NCI-H1417 (cell line): ENCODE results near the gene NUBP1.
"Not testable (repeated sequence)": the region's sequence is repeated elsewhere in the genome, so short reads cannot be mapped to it uniquely, and the experiment has no call there.

Source experiments
- DNase-seq, 3 experiments: peaks; one replicate each; lab custom pipeline; 2025; lab: John Stamatoyannopoulos, UW

NUBP1 gene

GRCh38 chr16:10743610-10744369, at the start of gene NUBP1:
Gene NUBP1, plus strand, starts transcription at chr16:10743842. Its CDS starts 22 bp downstream, at chr16:10743864.
- DNase-seq = peak; percentile 90 to 99 (median 98)

GRCh38 chr16:10693889-10694288, 49.8 kb upstream of the NUBP1 start:
- no peak for DNase-seq

GRCh38 chr16:10694306-10694705, 49.3 kb upstream of the NUBP1 start:
- DNase-seq = no peak

GRCh38 chr16:10694830-10695229, 48.8 kb upstream of the NUBP1 start, which contains the start of gene TEKT5:
Gene TEKT5, minus strand, starts transcription at chr16:10694930. Its CDS starts 57 bp downstream, at chr16:10694873.
- DNase-seq = no peak

GRCh38 chr16:10699756-10700155, 43.9 kb upstream of the NUBP1 start:
- DNase-seq = no peak

- DNase-seq = no peak
These were observed 34.7 kb upstream of the NUBP1 start for GRCh38 chr16:10708969-10709368.

- no peak for DNase-seq
These were observed 15.4 kb upstream of the NUBP1 start for GRCh38 chr16:10728003-10728887.

GRCh38 chr16:10729104-10730048, 14.3 kb upstream of the NUBP1 start:
- peak in 1 of 3 experiments; percentile 2 for DNase-seq

- DNase-seq = no peak
These were observed 11.9 kb upstream of the NUBP1 start for GRCh38 chr16:10731790-10732189.

- peak; percentile 54 to 82 (median 60) for DNase-seq
These were observed 6.5 kb upstream of the NUBP1 start for GRCh38 chr16:10737068-10737625.

GRCh38 chr16:10738231-10739077, 5.2 kb upstream of the NUBP1 start:
- no peak for DNase-seq

- no peak for DNase-seq
These were observed 3.4 kb upstream of the NUBP1 start for GRCh38 chr16:10740000-10740844.

GRCh38 chr16:10740845-10741208, 2.8 kb upstream of the NUBP1 start:
- DNase-seq = no peak

- not testable (repeated sequence) for DNase-seq
These were observed 2.4 kb upstream of the NUBP1 start for GRCh38 chr16:10741249-10741648.

GRCh38 chr16:10741844-10742243, 1.8 kb upstream of the NUBP1 start:
- DNase-seq = no peak

- DNase-seq = no peak
These were observed 424 bp upstream of the NUBP1 start for GRCh38 chr16:10743227-10743609.

GRCh38 chr16:10744370-10745030, 858 bp downstream of the NUBP1 start:
- peak in 1 of 3 experiments; percentile 26 for DNase-seq

GRCh38 chr16:10745841-10746240, 2.2 kb downstream of the NUBP1 start:
- DNase-seq = no peak

GRCh38 chr16:10750793-10751192, 7.2 kb downstream of the NUBP1 start:
- no peak for DNase-seq
